WI38 (cell line): ENCODE data around the gene CRYGA.
"Not testable (repeated sequence)": the region's sequence is repeated elsewhere in the genome, so short reads cannot be mapped to it uniquely, and the experiment has no call there.

ENCODE experiments used
- H3K4me3 ChIP-seq: 2 replicates; pipeline ENCODE4 v1.5.1; 2011; ENCODE audit warnings: low read depth, mild to moderate bottlenecking, control low read depth, low read length
- TF ChIP-seq, protein P1 (sequence below): IDR thresholded peaks from 2 replicates; pipeline ENCODE4 v1.5.1; 2012; ENCODE audit warnings: low read depth, mild to moderate bottlenecking, control low read depth, low read length

CRYGA gene

DNA sequence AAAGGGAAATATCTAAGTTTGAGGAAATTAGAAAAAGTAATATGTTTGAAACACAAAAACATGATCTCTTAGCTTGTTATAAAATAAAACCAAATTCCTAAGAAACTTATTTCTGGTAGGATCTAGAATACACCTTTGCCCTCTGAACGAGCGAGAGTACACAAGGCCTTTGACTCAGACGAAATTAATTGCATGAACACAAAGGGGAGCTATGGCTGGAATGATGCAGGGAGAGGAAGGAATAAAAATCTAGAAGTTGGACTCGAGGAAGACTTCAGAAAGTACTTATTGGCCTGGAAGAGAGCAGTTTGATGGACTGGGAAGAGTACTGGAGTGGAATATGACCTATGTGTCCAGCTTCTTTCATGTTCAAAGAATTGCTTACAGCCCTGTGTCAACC lies 38.1 kb downstream of the CRYGA start:
- H3K4me3 ChIP-seq, result no peak overlapping the region
- TF ChIP-seq, protein P1, sequence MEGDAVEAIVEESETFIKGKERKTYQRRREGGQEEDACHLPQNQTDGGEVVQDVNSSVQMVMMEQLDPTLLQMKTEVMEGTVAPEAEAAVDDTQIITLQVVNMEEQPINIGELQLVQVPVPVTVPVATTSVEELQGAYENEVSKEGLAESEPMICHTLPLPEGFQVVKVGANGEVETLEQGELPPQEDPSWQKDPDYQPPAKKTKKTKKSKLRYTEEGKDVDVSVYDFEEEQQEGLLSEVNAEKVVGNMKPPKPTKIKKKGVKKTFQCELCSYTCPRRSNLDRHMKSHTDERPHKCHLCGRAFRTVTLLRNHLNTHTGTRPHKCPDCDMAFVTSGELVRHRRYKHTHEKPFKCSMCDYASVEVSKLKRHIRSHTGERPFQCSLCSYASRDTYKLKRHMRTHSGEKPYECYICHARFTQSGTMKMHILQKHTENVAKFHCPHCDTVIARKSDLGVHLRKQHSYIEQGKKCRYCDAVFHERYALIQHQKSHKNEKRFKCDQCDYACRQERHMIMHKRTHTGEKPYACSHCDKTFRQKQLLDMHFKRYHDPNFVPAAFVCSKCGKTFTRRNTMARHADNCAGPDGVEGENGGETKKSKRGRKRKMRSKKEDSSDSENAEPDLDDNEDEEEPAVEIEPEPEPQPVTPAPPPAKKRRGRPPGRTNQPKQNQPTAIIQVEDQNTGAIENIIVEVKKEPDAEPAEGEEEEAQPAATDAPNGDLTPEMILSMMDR, result no peak

DNA sequence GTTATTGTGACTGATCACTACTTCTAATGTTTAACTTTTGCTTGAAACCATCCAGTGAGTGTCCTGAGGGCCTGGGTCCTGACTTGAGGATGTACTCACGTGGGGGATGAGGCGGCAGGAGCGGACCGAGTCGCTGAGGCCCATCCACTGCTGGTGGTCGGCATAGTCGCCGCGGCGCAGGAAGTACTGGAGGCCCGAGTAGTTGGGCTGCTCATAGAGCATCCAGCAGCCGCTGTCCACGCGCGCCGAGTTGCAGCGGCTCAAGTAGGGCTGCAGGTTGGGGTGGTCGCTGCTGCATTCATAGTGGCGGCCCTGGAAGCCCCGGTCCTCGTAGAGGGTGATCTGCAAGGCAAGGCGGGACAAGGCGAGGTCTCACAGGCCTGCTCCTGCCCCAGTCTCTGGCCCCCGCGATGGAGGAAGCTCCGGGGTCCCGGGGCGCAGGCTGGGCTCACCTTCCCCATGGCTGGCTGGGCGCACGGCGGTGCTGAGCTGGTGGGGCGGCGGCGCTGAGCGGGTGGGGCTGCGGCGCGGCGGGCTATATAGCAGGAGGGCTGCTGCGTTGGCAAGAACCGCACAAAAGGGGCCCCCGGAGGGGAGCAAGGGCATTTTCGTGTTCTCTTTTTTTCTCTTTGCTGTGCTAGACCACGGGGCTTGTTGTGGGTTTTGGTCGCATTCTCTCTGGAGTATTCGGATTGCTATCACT lies 39.2 kb downstream of the CRYGA start, which contains the start of gene CRYGD:
CRYGD (minus strand) TSS at position 512 of the 703 bp plus-strand sequence; CDS start at position 461, 51 bp downstream.
- H3K4me3 ChIP-seq, result not testable (repeated sequence)

GRCh38 chr2:208122248-208122647 lies 41.1 kb downstream of the CRYGA start:
- TF ChIP-seq, protein P1, result no peak
- H3K4me3 ChIP-seq, result no peak overlapping the region

DNA sequence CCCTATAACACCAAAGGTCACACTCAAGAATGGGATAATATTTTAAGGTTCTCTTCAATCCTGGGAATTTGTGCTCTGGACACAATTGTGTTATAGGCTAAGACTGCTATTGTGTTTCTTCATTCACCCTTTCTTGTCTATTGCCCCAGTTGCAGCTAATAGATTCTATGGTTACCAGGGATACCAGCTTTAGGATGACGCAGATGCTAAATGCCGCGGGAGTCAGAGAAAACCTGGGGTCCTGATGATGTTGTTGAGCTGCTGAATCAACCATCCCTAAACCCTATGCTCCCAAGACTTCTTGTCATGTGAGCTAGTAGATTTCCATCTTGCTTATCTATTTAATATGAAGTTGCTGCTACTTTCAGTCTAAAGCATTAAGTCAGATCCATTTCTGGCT lies 44.5 kb downstream of the CRYGA start:
- TF ChIP-seq, protein P1, result no peak
- no peak overlapping the region for H3K4me3 ChIP-seq

GRCh38 chr2:208117390-208117789 lies 46.0 kb downstream of the CRYGA start:
- not testable (repeated sequence) for H3K4me3 ChIP-seq

GRCh38 chr2:208112969-208113368 lies 50.4 kb downstream of the CRYGA start:
- no peak overlapping the region for H3K4me3 ChIP-seq

DNA sequence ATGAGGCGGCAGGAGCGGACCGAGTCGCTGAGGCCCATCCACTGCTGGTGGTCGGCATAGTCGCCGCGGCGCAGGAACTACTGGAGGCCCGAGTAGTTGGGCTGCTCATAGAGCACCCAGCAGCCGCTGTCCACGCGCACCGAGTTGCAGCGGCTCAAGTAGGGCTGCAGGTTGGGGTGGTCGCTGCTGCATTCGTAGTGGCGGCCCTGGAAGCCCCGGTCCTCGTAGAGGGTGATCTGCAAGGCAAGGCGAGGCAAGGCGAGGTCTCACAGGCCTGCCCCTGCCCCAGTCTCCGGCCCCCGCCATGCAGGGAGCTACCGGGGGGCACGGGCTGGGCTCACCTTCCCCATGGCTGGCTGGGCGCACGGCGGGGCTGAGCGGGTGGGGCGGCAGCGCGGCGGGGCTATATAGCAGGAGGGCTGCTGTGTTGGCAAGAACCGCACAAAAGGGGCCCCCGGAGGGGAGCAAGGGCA lies 51.1 kb downstream of the CRYGA start:
- H3K4me3 ChIP-seq, result not testable (repeated sequence)

More at GRCh38 chr2:208112969-208113368, 50.4 kb downstream of the CRYGA start:
- TF ChIP-seq, protein P1, result no peak
